Ovary (tissue), 3 donors: ENCODE data around the gene INPP5A.

Experiments
- CTCF ChIP-seq, 3 donors: fragments of 450-650 bp in 2 of 3; fragments of 200-600 bp in 1 of 3; IDR thresholded peaks; one replicate each; pipeline versions ENCODE4 v1.5.1 to v1.8.0; 2016 to 2022; ENCODE audit warnings: antibody characterized with exemption in 3 of 3, mild to moderate bottlenecking in 1 of 3
- EP300 ChIP-seq: sonication (generic); formaldehyde crosslinking; IDR thresholded peaks from one replicate; pipeline ENCODE4 v1.6.1; 2017; ENCODE audit warnings: antibody characterized with exemption
- POLR2A ChIP-seq: fragments of 450-650 bp; IDR thresholded peaks from one replicate; pipeline ENCODE4 v1.6.1; 2017; ENCODE audit warnings: antibody characterized with exemption, mild to moderate bottlenecking, moderate library complexity
- donor health status: DM: no; HTN: no; CAD: no.

GRCh38 chr10:132799865-132800264, 262.3 kb downstream of the INPP5A start:
- TF ChIP-seq CTCF (IDR thresholded peaks at IDR 0.05) (no peak), POLR2A (no peak), EP300 (no peak)
